NCI-H526 (cell line): Measurements from ENCODE around the gene SPTLC3.

Source experiments
- DNase-seq, 2 experiments: peaks; one replicate each; lab custom pipeline; 2025; lab: John Stamatoyannopoulos, UW

SPTLC3 gene

DNA sequence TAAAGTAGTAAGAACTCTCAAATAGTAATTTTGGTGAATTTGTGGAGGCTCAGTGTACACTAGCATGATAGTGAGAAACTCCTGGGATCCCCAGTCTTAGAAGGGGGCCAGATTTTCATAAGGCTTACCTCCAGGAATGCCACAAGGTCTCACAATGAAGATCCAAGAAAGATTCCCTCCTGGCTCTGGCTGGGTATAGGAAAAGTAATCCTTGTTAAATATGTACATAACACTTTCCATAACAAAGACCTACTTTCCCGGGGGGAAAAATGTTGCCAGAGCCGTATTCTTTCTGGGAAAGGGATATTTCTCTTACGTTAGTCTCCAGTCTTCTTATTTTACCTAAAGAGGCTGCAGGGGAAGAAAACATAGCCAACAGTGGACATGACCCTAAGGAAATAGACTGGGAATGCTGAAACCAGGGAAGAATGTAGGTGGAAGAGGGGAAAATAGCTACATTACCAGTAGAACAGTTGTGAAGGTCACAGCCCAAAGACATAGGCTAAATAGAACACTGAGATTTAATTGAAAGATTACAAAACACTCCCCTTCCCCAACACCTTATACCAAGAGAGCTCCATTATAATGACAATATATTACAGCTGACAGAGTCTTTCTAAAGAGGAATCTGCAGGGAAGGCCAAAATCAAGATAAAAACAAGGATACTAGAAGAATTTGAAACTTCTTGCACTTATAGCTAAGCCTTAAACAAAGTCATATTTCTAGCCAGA lies 177.4 kb downstream of the SPTLC3 start:
- DNase-seq, result no peak

DNA sequence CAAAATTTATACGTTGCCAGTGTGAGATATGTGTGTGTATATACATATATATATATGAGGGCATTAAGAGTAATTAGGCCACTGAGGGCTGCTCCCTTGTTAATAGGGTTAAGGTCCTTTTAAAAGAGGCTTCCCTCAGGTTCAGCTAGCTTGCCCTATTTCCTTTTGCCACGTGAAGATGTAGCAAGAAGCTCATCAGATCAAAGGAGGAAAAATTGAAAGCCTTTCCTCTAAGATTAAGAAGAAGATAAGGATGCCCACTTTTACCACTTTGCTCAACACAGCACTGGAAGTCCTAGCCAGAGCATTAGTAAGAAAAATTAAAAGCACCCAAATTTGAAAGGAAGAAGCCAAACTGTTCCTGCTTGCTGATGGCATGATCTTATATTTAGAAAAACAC lies 179.1 kb downstream of the SPTLC3 start:
- no peak for DNase-seq

DNA sequence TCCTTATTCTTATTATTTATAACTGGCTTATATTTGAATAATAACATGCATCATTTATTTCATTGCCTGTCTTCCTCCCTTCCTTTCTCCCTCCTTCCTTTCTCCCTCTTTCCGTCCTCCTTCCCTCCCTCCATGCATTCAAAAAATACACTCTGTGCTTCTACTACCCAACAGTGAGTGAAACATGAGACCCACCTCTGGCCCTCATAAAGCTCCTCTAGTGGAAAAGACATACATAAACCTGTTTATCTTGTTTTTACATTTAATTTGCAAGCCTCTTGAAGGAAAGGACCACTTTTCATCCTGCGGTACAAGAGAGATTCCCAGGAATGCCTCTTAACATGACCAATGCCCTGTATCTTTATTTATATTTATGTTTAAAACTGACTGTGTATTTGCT lies 190.5 kb downstream of the SPTLC3 start:
- DNase-seq, result peak; percentile 24 to 43

DNA sequence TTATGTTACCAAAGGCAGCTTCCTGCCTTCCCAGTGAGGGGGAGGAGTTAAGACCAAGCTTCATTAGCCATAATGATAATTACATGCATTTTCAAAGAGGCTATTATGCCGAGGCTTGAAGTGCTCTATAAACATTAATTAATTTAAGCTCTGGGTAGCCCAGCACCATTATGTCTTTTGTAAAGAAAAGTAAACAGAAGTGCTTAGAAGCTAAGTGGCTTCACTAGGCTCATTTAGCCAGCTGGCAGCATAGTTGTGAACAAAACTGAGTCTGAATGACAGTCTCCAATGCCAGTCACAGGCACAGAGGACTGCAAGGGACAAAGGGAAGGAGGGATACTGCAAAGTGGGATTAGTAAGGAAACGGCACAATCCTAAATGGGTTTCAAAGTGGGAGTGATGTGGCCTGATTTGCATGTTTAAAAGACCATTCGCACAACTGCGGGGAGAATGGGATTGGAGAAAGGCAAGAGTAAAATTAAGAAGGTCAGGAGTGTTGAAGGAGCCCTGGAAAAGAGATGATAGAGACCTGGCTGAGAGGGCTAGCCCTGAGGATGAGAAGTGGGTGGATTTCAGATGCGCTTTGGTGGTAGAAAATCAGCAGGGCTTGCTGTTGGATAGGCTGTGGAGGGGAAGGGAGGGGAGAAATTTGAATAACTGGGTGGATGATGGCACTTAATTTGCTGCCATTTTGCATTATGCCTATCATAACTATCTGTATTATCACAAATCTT lies 192.2 kb downstream of the SPTLC3 start:
- DNase-seq, result peak; percentile 32 to 63

DNA sequence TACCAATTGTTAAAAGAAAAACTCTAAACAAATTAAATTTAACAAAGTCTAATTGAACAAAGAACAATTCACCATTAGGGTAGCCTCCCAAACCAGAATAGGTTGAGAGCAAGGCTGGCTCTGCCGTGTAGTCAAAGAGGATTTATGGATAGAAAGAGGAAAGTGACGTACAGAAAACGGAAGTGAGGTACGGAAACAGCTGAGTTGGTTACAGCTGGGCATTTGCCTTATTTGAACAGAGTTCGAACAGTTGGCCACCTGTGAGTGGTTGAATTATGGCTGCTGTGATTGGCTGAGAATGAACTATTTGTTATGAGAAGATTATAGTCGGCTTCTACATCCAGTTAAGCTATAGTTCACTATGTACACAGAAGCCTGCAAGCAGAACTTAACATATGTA lies 193.8 kb downstream of the SPTLC3 start:
- no peak for DNase-seq

DNA sequence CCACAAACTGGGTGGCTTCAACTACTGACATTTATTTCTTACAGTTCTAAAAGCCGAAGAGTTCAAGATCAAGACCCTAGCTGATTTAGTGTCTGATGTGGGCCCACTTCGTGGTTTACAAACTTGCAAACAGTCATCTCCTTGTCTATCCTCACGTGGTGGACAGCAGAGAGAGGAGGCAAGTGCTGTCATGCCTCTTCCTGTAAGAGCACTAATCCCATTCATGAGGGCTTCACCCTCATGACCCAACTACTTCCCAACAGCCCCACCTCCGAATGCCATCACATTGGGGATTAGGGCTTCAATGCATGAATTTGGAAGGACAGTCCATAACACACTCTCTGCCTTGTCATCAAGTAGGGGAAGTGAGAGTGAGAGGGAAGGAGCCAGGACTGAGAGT lies 196.7 kb downstream of the SPTLC3 start:
- no peak for DNase-seq

DNA sequence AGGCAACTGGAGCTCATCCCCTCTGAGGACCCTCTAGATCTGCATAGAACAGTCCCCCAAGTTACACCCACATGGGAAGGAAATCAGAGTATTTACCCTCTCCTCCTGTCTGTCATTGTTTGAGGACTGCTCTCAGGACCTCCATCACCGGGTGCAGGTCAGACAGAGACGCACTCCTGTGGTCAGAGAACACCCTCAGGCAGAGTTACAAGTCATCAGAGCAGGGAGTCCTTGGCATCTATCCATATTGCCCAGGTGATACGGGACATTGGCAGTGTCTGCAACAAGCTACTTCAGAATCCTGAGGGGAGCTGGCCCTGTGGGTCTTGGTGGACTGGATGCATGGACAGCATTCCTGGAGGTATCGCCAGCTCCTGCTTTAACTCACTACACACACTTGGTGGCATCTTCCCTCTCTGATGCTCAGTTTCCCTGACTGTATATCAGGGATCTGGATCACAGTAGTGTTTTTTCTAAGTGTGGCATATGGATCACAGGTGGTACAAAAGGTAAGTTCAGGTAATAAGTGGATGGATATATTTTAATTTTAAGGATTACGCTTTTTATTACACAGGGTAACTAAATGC lies 197.2 kb downstream of the SPTLC3 start:
- DNase-seq, result no peak

DNA sequence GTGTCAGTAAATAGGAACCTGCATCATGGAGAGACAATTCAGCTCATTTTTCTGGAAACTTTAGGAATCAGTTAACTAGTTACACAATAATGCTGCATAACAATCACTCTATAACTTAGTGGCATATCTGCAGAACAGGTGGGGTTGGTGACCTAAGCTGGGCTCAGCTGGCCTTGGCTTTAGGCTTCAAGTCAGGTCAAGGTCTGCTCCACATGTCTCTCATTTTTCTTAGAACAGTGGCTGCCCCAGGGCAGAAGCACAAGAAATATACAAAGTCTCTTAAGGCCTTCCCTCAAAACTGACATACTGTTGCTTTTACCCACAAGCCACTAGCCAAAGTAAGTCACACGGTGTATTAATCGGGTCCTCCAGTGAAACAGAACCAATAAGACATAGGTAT lies 198.2 kb downstream of the SPTLC3 start:
- DNase-seq, result no peak

DNA sequence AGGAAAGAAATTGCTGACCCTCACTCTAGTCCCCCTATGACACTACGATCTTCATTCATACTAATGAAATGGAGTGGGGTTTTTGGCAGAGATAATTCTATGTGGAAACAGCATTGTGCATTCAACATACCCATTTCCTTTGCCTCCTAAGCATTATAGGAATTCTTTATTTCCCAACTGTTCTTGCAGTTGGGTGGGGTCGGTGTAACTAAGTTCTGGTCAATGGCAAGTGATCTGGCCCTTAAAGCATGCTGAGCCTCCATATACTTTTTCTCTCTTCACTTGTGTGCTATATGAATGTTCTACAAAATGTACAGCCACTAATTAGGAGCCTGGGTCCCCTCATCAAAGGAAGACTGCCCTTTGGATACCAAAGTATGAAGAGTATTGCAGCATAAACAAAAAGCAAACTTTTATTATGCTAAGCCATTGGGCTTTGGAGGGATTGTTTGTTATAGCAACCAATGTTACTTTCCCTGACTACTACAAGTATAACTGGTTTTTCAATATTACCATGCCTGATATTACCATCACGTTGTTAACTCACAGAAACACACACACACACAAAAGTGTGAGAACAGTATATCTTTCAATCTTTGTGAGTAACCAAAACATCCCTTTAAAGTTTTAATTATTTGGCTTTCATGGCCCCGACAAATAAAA lies 203.3 kb downstream of the SPTLC3 start:
- no peak for DNase-seq

DNA sequence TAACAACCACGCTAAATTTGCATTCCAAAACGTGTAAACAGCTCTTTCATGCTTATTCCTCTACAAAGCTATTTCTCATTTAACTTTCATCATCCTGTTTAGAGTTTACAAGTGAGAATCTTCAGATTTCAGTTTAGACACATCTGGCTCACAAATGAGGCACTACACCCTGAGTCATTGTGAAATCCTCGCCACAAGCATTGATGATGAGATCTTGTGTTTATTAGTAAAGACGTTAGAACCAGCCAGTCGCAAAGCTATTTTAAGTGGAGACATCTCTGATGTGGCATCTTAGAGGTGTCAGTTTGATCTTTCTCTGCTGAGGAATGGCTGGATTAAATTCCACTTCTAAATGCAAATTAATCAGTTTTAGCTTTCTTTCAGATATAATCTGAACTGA lies 204.0 kb downstream of the SPTLC3 start:
- DNase-seq, result no peak

DNA sequence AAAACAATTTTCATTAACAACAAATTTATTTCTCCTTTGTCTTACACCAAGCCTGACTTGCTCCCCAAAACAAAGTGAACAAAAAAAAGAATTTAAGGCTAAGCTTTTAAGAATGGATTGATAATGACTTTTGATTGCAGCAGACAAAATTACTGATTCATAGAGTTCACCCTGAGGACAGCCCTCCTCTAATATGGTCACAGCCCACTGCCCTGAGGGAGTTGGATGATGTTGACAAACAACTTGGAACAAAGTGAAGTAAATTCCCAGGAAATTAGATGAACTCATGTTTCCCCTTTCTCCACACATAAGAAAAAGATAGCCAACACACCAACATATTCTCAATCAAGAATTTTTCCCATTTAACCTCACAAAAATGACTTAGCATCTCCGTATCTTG lies 204.6 kb downstream of the SPTLC3 start:
- no peak for DNase-seq

DNA sequence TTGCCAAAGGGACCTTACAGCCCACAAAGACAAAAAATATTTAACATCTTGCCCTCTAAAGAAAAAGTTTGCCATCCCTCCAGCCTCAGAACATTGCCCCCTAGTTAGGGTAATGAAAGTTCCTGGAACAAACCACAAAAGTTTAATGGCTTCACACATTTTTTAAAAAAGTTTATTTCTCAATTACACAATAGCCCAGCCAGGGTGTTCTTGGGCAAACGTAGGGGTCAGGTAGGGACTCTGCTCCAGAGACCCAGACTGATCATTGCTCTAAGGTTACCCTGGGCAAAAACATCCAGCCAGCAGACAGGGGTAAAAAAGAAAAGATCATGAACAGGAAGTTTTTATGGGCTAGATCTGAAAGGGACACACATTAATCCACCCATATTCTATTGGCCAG lies 207.8 kb downstream of the SPTLC3 start:
- no peak for DNase-seq
